ENCODE data around the gene POU6F2.

POU6F2 gene

GRCh38 chr7:39413636-39414223, 436.0 kb downstream of the POU6F2 start:
- no peaks in the 10 kb centered on the region for H3K36me3 ChIP-seq (replicated peaks; ENCODE audit: insufficient read depth, low read length)
- H3K4me3 ChIP-seq (ENCODE audit: low read length): peak overlapping the region; percentile 80
- no peaks in the 10 kb centered on the region for H3K79me2 ChIP-seq (ENCODE audit: low read length)
- no peaks in the 10 kb centered on the region for H3K27me3 ChIP-seq (replicated peaks; ENCODE audit: insufficient read depth, low read length)
- no peak for TF ChIP-seq EZH2 (optimal IDR thresholded peaks at IDR 0.05; ENCODE audit: low read depth, low read length)
- TF ChIP-seq EZH2phosphoT487 (IDR thresholded peaks at IDR 0.05; ENCODE audit: low read length): no peak
- TF ChIP-seq CTCF (IDR thresholded peaks at IDR 0.05; ENCODE audit: low read length): no peak
- no peaks in the 10 kb centered on the region for H3K9me2 ChIP-seq (replicated peaks; ENCODE audit: insufficient read depth, low read length)
- DNase-seq: no peak
- no peaks in the 10 kb centered on the region for H4K20me1 ChIP-seq (ENCODE audit: insufficient read depth, low read length)
- no peak overlapping the region for H3K27ac ChIP-seq (ENCODE audit: low read length)
- H3K9ac ChIP-seq (ENCODE audit: low read length): peak overlapping the region; percentile 49; the same call in 1 of the 2 replicates
- H3K4me2 ChIP-seq (ENCODE audit: low read depth, low read length): peak overlapping the region; percentile 100
- no peaks in the 10 kb centered on the region for H3F3A ChIP-seq (ENCODE audit: insufficient read depth, low read length)
- no peaks in the 10 kb centered on the region for H3K4me1 ChIP-seq (ENCODE audit: low read length)
- H2AFZ ChIP-seq (ENCODE audit: low read length): peak overlapping the region; percentile 78
- no peaks in the 10 kb centered on the region for H3K9me3 ChIP-seq (replicated peaks; ENCODE audit: insufficient read depth, low read length)

- TF ChIP-seq CTCF (IDR thresholded peaks at IDR 0.05; ENCODE audit: low read length): peak; percentile 23; the same call in 1 of the 2 replicates
- no peak for TF ChIP-seq EZH2phosphoT487 (IDR thresholded peaks at IDR 0.05; ENCODE audit: low read length)
- TF ChIP-seq EZH2 (optimal IDR thresholded peaks at IDR 0.05; ENCODE audit: low read depth, low read length): no peak
- no peaks in the 10 kb centered on the region for H3K79me2 ChIP-seq (ENCODE audit: low read length)
- H3K4me2 ChIP-seq (ENCODE audit: low read depth, low read length): peak overlapping the region; percentile 100
- H3K9ac ChIP-seq (ENCODE audit: low read length): peak overlapping the region; percentile 49; the same call in 1 of the 2 replicates
- H3K4me1 ChIP-seq (ENCODE audit: low read length): no peaks in the 10 kb centered on the region
- no peaks in the 10 kb centered on the region for H3K9me3 ChIP-seq (replicated peaks; ENCODE audit: insufficient read depth, low read length)
- peak overlapping the region; percentile 78 for H2AFZ ChIP-seq (ENCODE audit: low read length)
- no peaks in the 10 kb centered on the region for H3K36me3 ChIP-seq (replicated peaks; ENCODE audit: insufficient read depth, low read length)
- H3K4me3 ChIP-seq (ENCODE audit: low read length): peak overlapping the region; percentile 80
- no peaks in the 10 kb centered on the region for H3K9me2 ChIP-seq (replicated peaks; ENCODE audit: insufficient read depth, low read length)
- H3F3A ChIP-seq (ENCODE audit: insufficient read depth, low read length): no peaks in the 10 kb centered on the region
- no peak overlapping the region for H3K27ac ChIP-seq (ENCODE audit: low read length)
- H3K27me3 ChIP-seq (replicated peaks; ENCODE audit: insufficient read depth, low read length): no peaks in the 10 kb centered on the region
- DNase-seq: peak; percentile 75
- H4K20me1 ChIP-seq (ENCODE audit: insufficient read depth, low read length): no peaks in the 10 kb centered on the region
These were observed 436.7 kb downstream of the POU6F2 start for GRCh38 chr7:39414224-39415035.

- H3F3A ChIP-seq (ENCODE audit: insufficient read depth, low read length): no peaks in the 10 kb centered on the region
- H3K4me2 ChIP-seq (ENCODE audit: low read depth, low read length): peak overlapping the region; percentile 100; the same call in 1 of the 2 replicates
- no peaks in the 10 kb centered on the region for H3K4me1 ChIP-seq (ENCODE audit: low read length)
- no peaks in the 10 kb centered on the region for H3K9me3 ChIP-seq (replicated peaks; ENCODE audit: insufficient read depth, low read length)
- no peak overlapping the region for H3K27ac ChIP-seq (ENCODE audit: low read length)
- H3K4me3 ChIP-seq (ENCODE audit: low read length): no peak overlapping the region
- H3K9me2 ChIP-seq (replicated peaks; ENCODE audit: insufficient read depth, low read length): no peaks in the 10 kb centered on the region
- H3K27me3 ChIP-seq (replicated peaks; ENCODE audit: insufficient read depth, low read length): no peaks in the 10 kb centered on the region
- H3K36me3 ChIP-seq (replicated peaks; ENCODE audit: insufficient read depth, low read length): no peaks in the 10 kb centered on the region
- H4K20me1 ChIP-seq (ENCODE audit: insufficient read depth, low read length): no peaks in the 10 kb centered on the region
- no peak for DNase-seq
- H3K9ac ChIP-seq (ENCODE audit: low read length): no peak overlapping the region
- H3K79me2 ChIP-seq (ENCODE audit: low read length): no peaks in the 10 kb centered on the region
- H2AFZ ChIP-seq (ENCODE audit: low read length): no peak overlapping the region; the same call in 1 of the 2 replicates
- TF ChIP-seq EZH2phosphoT487 (IDR thresholded peaks at IDR 0.05; ENCODE audit: low read length): no peak
- no peak for TF ChIP-seq CTCF (IDR thresholded peaks at IDR 0.05; ENCODE audit: low read length)
- no peak for TF ChIP-seq EZH2 (optimal IDR thresholded peaks at IDR 0.05; ENCODE audit: low read depth, low read length)
These were observed 437.5 kb downstream of the POU6F2 start for GRCh38 chr7:39415091-39415787.
